ENCODE measurements around the gene ARAP2.

The ARAP2 gene

DNA sequence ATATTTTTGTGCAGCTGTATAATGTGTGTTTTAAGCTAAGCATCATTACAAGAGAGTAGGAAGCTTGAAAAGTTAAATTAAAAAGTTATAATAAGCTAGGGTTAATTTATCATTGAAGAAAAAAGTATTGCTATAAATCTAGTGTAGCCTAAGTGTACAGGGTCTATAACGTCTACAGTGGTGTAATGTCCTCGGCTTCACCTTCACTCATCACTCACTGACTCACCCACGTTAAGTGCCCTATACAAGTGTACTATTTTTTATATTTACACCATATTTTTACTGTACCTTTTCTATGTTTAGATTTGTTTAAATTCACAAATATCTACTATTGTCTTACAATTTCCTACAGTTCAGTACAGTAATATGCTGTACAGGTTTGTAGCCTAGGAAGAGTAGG lies 23.5 kb downstream of the ARAP2 start:
- Histone ChIP-seq H3K9me3 (ENCODE audit: control insufficient read depth, low read length) (no peaks in the 10 kb centered on the region), H3K36me3 (ENCODE audit: control insufficient read depth, insufficient read depth, low read length) (no peaks in the 10 kb centered on the region), H3K4me1 (ENCODE audit: control insufficient read depth, insufficient read depth, low read length) (no peaks in the 10 kb centered on the region), H3K4me3 (ENCODE audit: insufficient read depth, low read depth, low read length) (no peak overlapping the region), H3K27ac (ENCODE audit: insufficient read depth, low read depth, low read length, poor library complexity, severe bottlenecking) (no peak overlapping the region), H3K27me3 (ENCODE audit: control insufficient read depth, insufficient read depth, low read length, poor library complexity, severe bottlenecking) (no peaks in the 10 kb centered on the region)
- 84 to 100% methylated on average over 3 of the region's 3 CpGs for WGBS, 2 experiments

DNA sequence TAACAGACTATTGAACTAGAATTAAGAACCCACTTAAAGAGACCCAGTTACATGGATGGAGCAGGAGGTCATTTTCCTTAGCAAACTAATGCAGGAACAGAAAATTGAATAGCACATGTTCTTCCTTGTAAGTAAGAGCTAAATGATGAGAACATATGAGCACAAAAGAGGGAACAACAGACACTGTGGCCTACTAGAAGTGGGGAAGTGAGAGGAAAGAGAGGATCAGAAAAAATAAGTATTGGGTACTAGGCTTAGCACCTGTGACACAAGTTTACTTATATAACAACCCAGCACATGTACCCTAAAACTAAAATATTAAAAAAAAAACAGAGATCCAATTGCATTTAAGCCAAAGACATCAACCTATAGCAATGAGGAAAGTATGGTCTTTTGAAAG lies 26.2 kb downstream of the ARAP2 start:
- Histone ChIP-seq H3K36me3 (ENCODE audit: control insufficient read depth, insufficient read depth, low read length) (no peaks in the 10 kb centered on the region), H3K4me1 (ENCODE audit: control insufficient read depth, insufficient read depth, low read length) (no peaks in the 10 kb centered on the region)

DNA sequence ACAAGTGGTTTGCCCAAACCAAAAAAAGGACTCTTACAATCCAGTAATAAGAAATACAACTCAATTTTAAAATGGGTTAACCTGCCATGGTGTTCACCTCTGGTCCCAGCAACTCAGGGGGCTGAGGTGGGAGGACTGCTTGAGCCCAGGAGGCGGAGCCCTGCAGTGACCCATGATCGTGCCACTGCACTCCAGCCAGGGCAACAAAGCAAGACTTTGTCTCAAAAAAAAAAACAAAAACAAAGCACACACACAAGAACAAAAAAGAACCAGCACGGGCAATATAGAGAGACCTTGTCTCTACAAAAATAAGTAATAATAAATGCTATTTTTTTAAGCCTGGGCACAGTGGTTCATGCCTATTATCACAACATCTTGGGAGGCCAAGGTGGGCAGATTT lies 28.7 kb downstream of the ARAP2 start:
- Histone ChIP-seq H3K27ac (ENCODE audit: insufficient read depth, low read depth, low read length, poor library complexity, severe bottlenecking) (no peak overlapping the region), H3K4me3 (ENCODE audit: insufficient read depth, low read depth, low read length) (no peak overlapping the region), H3K27me3 (ENCODE audit: control insufficient read depth, insufficient read depth, low read length, poor library complexity, severe bottlenecking) (no peaks in the 10 kb centered on the region), H3K4me1 (ENCODE audit: control insufficient read depth, insufficient read depth, low read length) (no peaks in the 10 kb centered on the region), H3K9me3 (ENCODE audit: control insufficient read depth, low read length) (no peaks in the 10 kb centered on the region), H3K36me3 (ENCODE audit: control insufficient read depth, insufficient read depth, low read length) (no peaks in the 10 kb centered on the region)
- 79% methylated on average over 2 to 3 of the region's 3 CpGs for WGBS, 2 experiments

More for the DNA sequence above, 26.2 kb downstream of the ARAP2 start:
- Histone ChIP-seq H3K27ac (ENCODE audit: insufficient read depth, low read depth, low read length, poor library complexity, severe bottlenecking) (no peak overlapping the region), H3K9me3 (ENCODE audit: control insufficient read depth, low read length) (no peaks in the 10 kb centered on the region), H3K4me3 (ENCODE audit: insufficient read depth, low read depth, low read length) (no peak overlapping the region), H3K27me3 (ENCODE audit: control insufficient read depth, insufficient read depth, low read length, poor library complexity, severe bottlenecking) (no peaks in the 10 kb centered on the region)

DNA sequence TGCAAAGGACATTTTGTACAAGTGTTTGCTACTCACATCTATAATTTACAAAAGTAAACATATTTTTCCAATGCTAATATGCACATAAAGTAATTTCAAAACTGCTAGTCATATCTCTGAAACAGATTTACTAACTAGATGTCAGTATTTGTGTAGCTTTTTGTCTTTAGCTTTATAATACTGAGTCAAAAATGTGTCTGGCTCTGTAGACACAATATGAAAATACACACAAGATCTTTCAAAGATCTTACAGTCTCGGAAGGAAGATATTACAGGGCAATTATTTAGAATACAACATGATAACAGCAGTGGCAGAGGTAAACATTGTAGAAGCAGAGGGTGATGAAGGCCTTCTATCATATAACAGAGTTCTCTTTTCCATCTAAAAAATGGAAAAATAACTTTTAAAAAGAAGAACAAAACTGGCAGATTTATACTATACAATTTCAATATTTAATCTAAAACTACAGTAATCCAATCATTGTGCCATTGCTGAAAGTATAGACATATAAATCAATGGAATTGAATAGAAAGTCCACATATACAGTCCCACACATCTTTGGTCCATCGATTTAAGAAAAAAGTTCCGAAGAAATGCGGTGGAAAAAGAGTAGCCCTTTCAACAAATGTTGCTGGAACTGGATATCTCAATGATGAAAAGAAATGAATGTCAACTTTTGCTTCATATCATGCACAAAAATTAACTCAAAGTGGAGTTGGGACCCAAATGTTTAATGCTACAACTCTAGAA lies 29.4 kb downstream of the ARAP2 start:
- no peaks in the 10 kb centered on the region for H3K27me3 ChIP-seq (ENCODE audit: control insufficient read depth, insufficient read depth, low read length, poor library complexity, severe bottlenecking)
- H3K4me1 ChIP-seq (ENCODE audit: control insufficient read depth, insufficient read depth, low read length): no peaks in the 10 kb centered on the region
- no peak overlapping the region for H3K4me3 ChIP-seq (ENCODE audit: insufficient read depth, low read depth, low read length)
- 63 to 75% methylated on average over 3 to 4 of the region's 4 CpGs for WGBS, 2 experiments
- H3K27ac ChIP-seq (ENCODE audit: insufficient read depth, low read depth, low read length, poor library complexity, severe bottlenecking): no peak overlapping the region
- H3K9me3 ChIP-seq (ENCODE audit: control insufficient read depth, low read length): no peaks in the 10 kb centered on the region
- no peaks in the 10 kb centered on the region for H3K36me3 ChIP-seq (ENCODE audit: control insufficient read depth, insufficient read depth, low read length)

DNA sequence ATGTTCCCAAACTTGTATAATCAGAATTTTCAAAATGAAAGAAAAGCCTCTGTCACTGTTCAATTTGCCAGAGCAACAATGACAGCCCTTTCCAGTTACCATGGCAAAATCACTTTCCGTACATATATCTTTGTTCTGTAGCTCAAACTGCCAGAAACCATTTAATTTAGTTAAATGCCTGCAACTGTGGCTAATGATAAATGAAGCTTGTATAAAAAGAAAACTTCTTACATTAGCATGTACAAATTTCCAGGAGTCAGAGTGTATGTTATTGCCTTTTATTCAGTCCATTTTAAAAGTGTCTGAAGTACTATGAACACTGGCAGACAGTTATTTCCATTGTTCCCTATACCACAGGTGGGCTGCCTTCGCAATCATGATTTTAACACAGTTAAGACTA lies 30.3 kb downstream of the ARAP2 start:
- Histone ChIP-seq H3K4me1 (ENCODE audit: control insufficient read depth, insufficient read depth, low read length) (no peaks in the 10 kb centered on the region), H3K36me3 (ENCODE audit: control insufficient read depth, insufficient read depth, low read length) (no peaks in the 10 kb centered on the region), H3K27ac (ENCODE audit: insufficient read depth, low read depth, low read length, poor library complexity, severe bottlenecking) (no peak overlapping the region), H3K9me3 (ENCODE audit: control insufficient read depth, low read length) (no peaks in the 10 kb centered on the region), H3K4me3 (ENCODE audit: insufficient read depth, low read depth, low read length) (no peak overlapping the region), H3K27me3 (ENCODE audit: control insufficient read depth, insufficient read depth, low read length, poor library complexity, severe bottlenecking) (no peaks in the 10 kb centered on the region)
- WGBS, 2 experiments: 91 to 92% methylated on average over 2 of the region's 2 CpGs

DNA sequence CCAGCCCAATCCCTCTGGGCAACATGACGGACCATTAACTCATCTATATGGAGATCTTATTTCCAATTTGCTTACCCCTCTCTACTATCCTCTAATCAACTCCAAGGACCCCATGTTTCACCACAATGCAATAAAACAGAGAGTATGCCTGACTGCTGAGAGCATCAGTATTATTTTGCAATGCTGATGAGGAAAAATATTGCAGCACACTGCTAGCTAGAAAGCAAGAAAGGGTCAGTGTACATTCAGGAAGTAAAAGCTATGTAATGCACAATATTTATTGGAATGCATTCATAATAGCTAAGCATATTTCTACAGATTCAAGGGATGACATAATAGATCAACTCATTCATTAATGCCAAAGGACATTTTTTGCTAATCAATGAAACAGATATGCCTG lies 33.2 kb downstream of the ARAP2 start:
- Histone ChIP-seq H3K4me1 (ENCODE audit: control insufficient read depth, insufficient read depth, low read length) (no peaks in the 10 kb centered on the region), H3K27me3 (ENCODE audit: control insufficient read depth, insufficient read depth, low read length, poor library complexity, severe bottlenecking) (no peaks in the 10 kb centered on the region), H3K36me3 (ENCODE audit: control insufficient read depth, insufficient read depth, low read length) (no peaks in the 10 kb centered on the region), H3K4me3 (ENCODE audit: insufficient read depth, low read depth, low read length) (no peak overlapping the region), H3K9me3 (ENCODE audit: control insufficient read depth, low read length) (no peaks in the 10 kb centered on the region), H3K27ac (ENCODE audit: insufficient read depth, low read depth, low read length, poor library complexity, severe bottlenecking) (no peak overlapping the region)
- WGBS, 2 experiments: 88 to 89% methylated on average over 1 of the region's 1 CpG

DNA sequence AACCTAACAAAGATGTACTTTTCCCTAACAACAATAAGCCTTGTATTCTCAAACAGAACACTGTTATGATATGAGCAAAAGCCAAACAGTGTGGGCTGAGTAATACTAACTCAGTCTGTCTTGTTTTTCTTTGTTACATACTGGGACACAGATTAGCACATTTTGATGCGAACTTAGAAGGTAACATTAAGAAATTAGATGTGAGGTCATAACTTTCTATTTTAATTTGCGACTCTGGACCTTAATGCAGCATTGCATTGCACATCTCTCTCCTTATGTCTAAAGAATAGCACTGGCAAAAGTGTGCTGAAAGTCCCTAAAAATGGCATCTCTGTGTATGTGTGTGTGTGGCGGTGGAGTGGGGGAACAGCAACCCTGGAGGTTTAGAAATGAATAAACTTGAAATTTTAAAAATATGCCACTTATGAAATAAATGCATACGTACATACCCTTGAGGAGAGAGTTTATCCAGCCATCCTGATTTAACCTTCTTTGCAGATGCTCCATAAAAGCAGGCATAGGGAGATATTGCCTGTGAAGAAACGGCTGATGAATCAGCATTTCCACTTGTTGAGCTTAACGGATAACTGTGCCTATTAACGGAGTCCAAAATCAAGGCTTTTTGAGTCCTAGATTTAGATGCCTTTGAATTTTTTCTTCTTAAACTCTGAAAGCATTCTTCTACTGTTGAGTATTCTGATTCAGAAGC lies 34.2 kb downstream of the ARAP2 start:
- Histone ChIP-seq H3K4me3 (ENCODE audit: insufficient read depth, low read depth, low read length) (no peak overlapping the region), H3K4me1 (ENCODE audit: control insufficient read depth, insufficient read depth, low read length) (no peaks in the 10 kb centered on the region), H3K36me3 (ENCODE audit: control insufficient read depth, insufficient read depth, low read length) (no peaks in the 10 kb centered on the region), H3K27me3 (ENCODE audit: control insufficient read depth, insufficient read depth, low read length, poor library complexity, severe bottlenecking) (no peaks in the 10 kb centered on the region), H3K9me3 (ENCODE audit: control insufficient read depth, low read length) (no peaks in the 10 kb centered on the region), H3K27ac (ENCODE audit: insufficient read depth, low read depth, low read length, poor library complexity, severe bottlenecking) (no peak overlapping the region)
- WGBS, 2 experiments: 92 to 97% methylated on average over 5 to 6 of the region's 7 CpGs

DNA sequence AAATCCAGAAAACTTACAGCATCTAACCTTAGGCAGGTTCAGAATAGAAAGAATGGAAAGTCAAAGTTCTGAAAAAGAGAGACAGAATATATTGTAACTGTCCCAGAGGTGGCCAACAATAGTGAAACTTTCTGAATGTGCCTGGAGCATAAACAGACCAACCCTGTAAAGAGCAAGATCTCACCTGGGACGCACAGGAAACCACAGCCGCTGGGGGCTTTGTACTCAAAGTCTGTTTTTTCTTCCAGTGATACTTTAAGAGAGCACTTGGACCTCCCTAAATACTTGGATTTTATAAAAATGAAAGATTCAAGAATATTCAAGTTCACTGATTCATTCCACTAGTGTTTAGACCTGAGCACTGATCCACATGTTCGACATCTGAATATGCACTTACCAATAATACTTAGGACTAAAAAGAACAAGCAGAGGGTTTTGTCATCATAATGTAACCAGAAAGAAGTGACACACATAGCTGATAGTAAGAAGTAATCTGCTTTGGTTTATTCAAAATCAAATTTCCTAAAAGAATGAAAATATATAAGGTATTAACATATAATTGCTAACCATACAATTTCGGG lies 35.3 kb downstream of the ARAP2 start:
- Histone ChIP-seq H3K27me3 (ENCODE audit: control insufficient read depth, insufficient read depth, low read length, poor library complexity, severe bottlenecking) (no peaks in the 10 kb centered on the region), H3K4me1 (ENCODE audit: control insufficient read depth, insufficient read depth, low read length) (no peaks in the 10 kb centered on the region), H3K36me3 (ENCODE audit: control insufficient read depth, insufficient read depth, low read length) (no peaks in the 10 kb centered on the region), H3K9me3 (ENCODE audit: control insufficient read depth, low read length) (no peaks in the 10 kb centered on the region), H3K27ac (ENCODE audit: insufficient read depth, low read depth, low read length, poor library complexity, severe bottlenecking) (no peak overlapping the region), H3K4me3 (ENCODE audit: insufficient read depth, low read depth, low read length) (no peak overlapping the region)
- 88 to 92% methylated on average over 2 to 4 of the region's 4 CpGs for WGBS, 2 experiments

DNA sequence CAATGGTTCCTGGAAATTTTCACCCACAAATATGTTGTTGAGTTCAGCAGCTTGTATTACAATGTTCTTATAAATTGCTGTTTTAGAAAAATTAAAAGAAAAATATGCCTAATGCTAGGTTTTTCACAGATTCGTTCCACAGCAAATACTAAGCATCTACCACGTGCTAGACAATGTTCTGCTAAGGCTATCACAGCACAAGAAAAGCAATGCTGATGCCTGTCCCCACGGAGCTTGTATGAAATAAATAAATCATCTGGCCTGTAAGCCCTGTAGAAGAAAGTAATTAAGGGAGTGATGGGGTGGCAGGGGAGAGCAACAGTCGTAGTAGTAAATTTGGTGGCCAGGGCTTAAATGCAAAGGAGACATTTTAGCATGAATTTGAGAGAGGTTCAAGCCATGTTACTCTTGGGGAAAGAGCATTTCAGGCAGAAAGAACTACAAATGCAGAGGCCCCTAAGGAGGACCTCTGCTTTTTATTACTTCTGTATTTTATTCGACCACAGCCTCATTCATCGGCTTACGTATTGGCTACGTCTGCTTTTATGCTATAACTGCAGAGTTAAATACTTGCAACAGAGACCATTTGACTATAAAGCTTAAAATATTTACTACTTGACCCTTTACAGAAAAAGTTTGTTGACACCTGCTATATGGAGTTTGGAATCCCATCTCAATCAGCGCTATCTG lies 36.3 kb downstream of the ARAP2 start:
- H3K4me1 ChIP-seq (ENCODE audit: control insufficient read depth, insufficient read depth, low read length): no peaks in the 10 kb centered on the region
- no peaks in the 10 kb centered on the region for H3K27me3 ChIP-seq (ENCODE audit: control insufficient read depth, insufficient read depth, low read length, poor library complexity, severe bottlenecking)
- WGBS, 2 experiments: 96% methylated on average over 9 of the region's 9 CpGs
- H3K27ac ChIP-seq (ENCODE audit: insufficient read depth, low read depth, low read length, poor library complexity, severe bottlenecking): no peak overlapping the region
- no peaks in the 10 kb centered on the region for H3K36me3 ChIP-seq (ENCODE audit: control insufficient read depth, insufficient read depth, low read length)
- H3K9me3 ChIP-seq (ENCODE audit: control insufficient read depth, low read length): no peaks in the 10 kb centered on the region
- H3K4me3 ChIP-seq (ENCODE audit: insufficient read depth, low read depth, low read length): no peak overlapping the region

DNA sequence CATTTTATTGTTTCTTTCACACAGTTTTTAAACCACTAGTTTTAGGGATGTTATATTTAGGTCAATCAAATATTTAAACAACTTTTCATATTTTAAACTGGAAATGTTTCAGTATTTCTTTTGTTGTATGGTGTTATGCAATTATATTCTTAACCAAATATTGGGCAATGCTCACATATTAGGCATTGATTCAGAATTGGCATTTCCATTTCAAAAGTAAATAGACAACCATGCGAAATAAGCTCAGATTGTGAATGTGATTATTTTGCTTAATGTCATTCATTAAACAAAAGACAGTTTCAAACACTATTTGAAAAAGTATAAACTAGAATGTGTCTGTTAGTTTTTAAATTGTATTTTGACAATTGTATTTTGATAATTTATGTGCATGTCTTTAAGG lies 36.9 kb downstream of the ARAP2 start:
- Histone ChIP-seq H3K27me3 (ENCODE audit: control insufficient read depth, insufficient read depth, low read length, poor library complexity, severe bottlenecking) (no peaks in the 10 kb centered on the region), H3K4me3 (ENCODE audit: insufficient read depth, low read depth, low read length) (no peak overlapping the region), H3K9me3 (ENCODE audit: control insufficient read depth, low read length) (no peaks in the 10 kb centered on the region), H3K4me1 (ENCODE audit: control insufficient read depth, insufficient read depth, low read length) (no peaks in the 10 kb centered on the region), H3K36me3 (ENCODE audit: control insufficient read depth, insufficient read depth, low read length) (no peaks in the 10 kb centered on the region), H3K27ac (ENCODE audit: insufficient read depth, low read depth, low read length, poor library complexity, severe bottlenecking) (no peak overlapping the region)
- 100% methylated on average over 1 of the region's 1 CpG; no CpG with 5 or more reads in 1 of the 2 experiments for WGBS, 2 experiments
